GM12873 (cell line): ENCODE measurements around the gene RFNG.

Source experiments
- CTCF ChIP-seq: IDR thresholded peaks from 2 replicates; pipeline ENCODE4 v1.5.1; 2012; ENCODE audit warnings: low read depth, mild to moderate bottlenecking, moderate library complexity, low read length, control low read depth; ENCODE audit not compliant: insufficient read depth; ENCODE audit errors: missing control alignments

The RFNG gene

DNA sequence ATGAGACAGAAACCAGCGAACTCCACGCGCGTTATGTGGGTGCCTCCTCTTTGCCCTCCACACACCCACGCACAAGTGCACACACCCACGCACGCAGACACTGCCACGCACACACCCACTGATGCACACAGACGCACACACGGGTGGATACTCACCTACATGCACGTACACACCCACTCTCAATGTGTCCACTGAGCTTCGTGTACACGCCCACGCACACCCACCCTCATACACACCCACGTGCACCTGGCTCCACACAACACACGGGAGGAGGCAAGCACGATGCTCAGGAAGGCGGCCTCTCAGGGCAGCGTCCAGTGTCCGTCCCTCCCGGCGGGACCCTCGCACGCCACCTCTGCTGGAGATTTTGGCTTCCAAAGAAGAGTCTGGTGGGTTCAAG, 4.2 kb downstream of the RFNG start:
- no peak for TF ChIP-seq CTCF

- TF ChIP-seq CTCF, result no peak
These were observed 4.7 kb downstream of the RFNG start for GRCh38 chr17:82046903-82047302.

GRCh38 chr17:82045936-82046484, 5.6 kb downstream of the RFNG start:
- TF ChIP-seq CTCF, result no peak

- no peak for TF ChIP-seq CTCF
These were observed 8.1 kb downstream of the RFNG start for GRCh38 chr17:82043507-82043906.

- no peak for TF ChIP-seq CTCF
These were observed 9.0 kb downstream of the RFNG start for GRCh38 chr17:82042649-82043048.

GRCh38 chr17:82041144-82041814, 10.3 kb downstream of the RFNG start:
- TF ChIP-seq CTCF, result no peak

GRCh38 chr17:82039695-82040299, 11.8 kb downstream of the RFNG start:
- no peak for TF ChIP-seq CTCF
